ENCODE measurements around the gene FHOD3. TPM values are rescaled to one million over a fixed set of nuclear protein-coding genes. Genes with fewer than 3 reads are reported as not detected.

The FHOD3 gene
- total RNA-seq, 1 experiment from 2014 or later = 5.0 TPM

DNA sequence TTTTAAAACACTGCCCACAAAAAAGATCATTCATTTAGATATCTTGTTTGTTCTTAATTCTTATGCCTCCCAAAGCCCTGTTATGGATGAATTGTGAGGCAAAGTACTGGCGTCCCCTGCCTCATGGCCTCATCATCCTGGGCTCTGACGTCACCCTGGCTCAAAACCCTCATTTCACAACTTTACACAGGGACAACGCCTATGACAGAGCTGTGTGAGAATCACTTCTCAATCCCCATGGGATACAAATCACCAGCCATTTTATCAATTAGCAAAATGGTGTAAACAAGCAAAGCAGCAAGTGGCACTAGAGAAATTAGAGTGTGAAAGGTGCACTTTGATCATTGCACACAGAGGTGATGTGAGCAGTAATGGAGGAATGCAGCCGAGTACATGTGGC is 16.6 kb downstream of the FHOD3 start:
- ChIA-PET POLR2A (interaction anchor here (1.1 to 2.1 kb wide), 5 partner anchors 10 to 247 kb away, joined by 3 to 11 read pairs (median 5); partner anchors contain the start of genes FHOD3 and RPRD1A), CTCF (interaction anchor here (0.8 to 1.6 kb wide), 3 partner anchors 17 to 218 kb away, joined by 3 to 4 read pairs (median 3); no protein-coding TSS in a partner anchor)
- H3K36me3 Mint-ChIP-seq (ENCODE audit: insufficient read depth, unreplicated experiment) = no peaks in the 10 kb centered on the region
- intact Hi-C loops (cut with micrococcal nuclease) = no loop called here
- no peak overlapping the region for H3K4me3 Mint-ChIP-seq (ENCODE audit: unreplicated experiment)
- H3K9me3 Mint-ChIP-seq (ENCODE audit: unreplicated experiment) = peaks cover 4% of the 10 kb centered on the region
- DNase-seq (ENCODE audit: unreplicated experiment) = peak; percentile 79
- H3K27me3 Mint-ChIP-seq (ENCODE audit: insufficient read depth, unreplicated experiment) = no peaks in the 10 kb centered on the region
- peaks cover 53% of the 10 kb centered on the region for H3K4me1 Mint-ChIP-seq (ENCODE audit: insufficient read depth, unreplicated experiment)
- TF ChIP-seq, protein P1, sequence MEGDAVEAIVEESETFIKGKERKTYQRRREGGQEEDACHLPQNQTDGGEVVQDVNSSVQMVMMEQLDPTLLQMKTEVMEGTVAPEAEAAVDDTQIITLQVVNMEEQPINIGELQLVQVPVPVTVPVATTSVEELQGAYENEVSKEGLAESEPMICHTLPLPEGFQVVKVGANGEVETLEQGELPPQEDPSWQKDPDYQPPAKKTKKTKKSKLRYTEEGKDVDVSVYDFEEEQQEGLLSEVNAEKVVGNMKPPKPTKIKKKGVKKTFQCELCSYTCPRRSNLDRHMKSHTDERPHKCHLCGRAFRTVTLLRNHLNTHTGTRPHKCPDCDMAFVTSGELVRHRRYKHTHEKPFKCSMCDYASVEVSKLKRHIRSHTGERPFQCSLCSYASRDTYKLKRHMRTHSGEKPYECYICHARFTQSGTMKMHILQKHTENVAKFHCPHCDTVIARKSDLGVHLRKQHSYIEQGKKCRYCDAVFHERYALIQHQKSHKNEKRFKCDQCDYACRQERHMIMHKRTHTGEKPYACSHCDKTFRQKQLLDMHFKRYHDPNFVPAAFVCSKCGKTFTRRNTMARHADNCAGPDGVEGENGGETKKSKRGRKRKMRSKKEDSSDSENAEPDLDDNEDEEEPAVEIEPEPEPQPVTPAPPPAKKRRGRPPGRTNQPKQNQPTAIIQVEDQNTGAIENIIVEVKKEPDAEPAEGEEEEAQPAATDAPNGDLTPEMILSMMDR (IDR thresholded peaks at IDR 0.05; ENCODE audit: unreplicated experiment) = no peak
- peak overlapping the region; percentile 81 for H3K27ac Mint-ChIP-seq (ENCODE audit: low read depth, unreplicated experiment)
- no TSS peak for BruUV-seq (replicated peaks)

DNA sequence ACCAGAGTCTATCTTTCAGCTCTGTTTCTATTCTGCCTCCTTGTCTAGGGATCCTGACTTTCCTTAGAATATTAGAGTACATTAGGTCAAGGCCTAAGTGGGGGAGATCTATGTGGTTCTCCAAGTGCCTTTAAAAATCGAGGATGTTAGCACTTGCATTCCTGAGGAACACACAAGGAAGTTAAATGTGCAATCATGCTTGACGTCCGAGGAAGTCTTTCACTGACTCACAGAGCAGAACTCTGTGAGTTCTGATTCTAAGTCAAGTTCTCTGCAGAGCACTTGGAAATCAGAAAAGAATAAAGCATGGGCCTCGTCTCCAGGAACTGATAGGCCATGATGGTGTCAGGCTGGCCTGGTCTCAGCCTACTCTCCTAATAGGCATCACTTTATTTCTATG is 17.2 kb downstream of the FHOD3 start:
- H3K4me1 Mint-ChIP-seq (ENCODE audit: insufficient read depth, unreplicated experiment) = peaks cover 47% of the 10 kb centered on the region
- no TSS peak for BruUV-seq (replicated peaks)
- POLR2A ChIA-PET = interaction anchor here (0.6 to 2.1 kb wide), 9 partner anchors 9 to 248 kb away, joined by 3 to 11 read pairs (median 4); partner anchors contain the start of genes FHOD3 and RPRD1A
- peak overlapping the region; percentile 81 for H3K27ac Mint-ChIP-seq (ENCODE audit: low read depth, unreplicated experiment)
- peaks cover 8% of the 10 kb centered on the region for H3K9me3 Mint-ChIP-seq (ENCODE audit: unreplicated experiment)
- no peaks in the 10 kb centered on the region for H3K36me3 Mint-ChIP-seq (ENCODE audit: insufficient read depth, unreplicated experiment)
- no peak overlapping the region for H3K4me3 Mint-ChIP-seq (ENCODE audit: unreplicated experiment)
- TF ChIP-seq, protein P1 (IDR thresholded peaks at IDR 0.05; ENCODE audit: unreplicated experiment) = no peak
- no peaks in the 10 kb centered on the region for H3K27me3 Mint-ChIP-seq (ENCODE audit: insufficient read depth, unreplicated experiment)
- CTCF ChIA-PET = interaction anchor here (0.8 to 1.6 kb wide), 3 partner anchors 18 to 219 kb away, joined by 3 to 4 read pairs (median 3); no protein-coding TSS in a partner anchor
- intact Hi-C loops (cut with micrococcal nuclease) = no loop called here
- peak; percentile 61 for DNase-seq (ENCODE audit: unreplicated experiment)

DNA sequence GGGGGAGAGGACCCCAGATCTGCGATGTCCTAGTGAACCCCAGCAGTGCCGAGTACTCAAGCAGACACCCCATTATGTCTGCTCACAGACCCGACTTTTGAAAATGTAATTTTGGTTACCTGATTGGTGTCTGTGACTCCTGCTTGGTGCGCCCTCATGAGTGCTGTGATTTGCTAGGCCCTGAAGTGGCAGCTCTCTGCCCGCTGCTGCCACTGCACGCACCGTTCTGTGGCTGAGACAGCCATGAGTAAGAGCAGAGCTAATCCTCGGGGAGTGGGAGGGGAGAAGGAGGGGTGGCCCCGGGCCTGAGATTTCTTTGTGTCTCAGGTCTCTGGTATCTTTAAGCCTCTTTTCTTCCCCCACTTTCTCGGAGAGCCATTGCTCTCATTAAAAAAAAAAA is 18.2 kb downstream of the FHOD3 start:
- BruUV-seq (replicated peaks) = no TSS peak

DNA sequence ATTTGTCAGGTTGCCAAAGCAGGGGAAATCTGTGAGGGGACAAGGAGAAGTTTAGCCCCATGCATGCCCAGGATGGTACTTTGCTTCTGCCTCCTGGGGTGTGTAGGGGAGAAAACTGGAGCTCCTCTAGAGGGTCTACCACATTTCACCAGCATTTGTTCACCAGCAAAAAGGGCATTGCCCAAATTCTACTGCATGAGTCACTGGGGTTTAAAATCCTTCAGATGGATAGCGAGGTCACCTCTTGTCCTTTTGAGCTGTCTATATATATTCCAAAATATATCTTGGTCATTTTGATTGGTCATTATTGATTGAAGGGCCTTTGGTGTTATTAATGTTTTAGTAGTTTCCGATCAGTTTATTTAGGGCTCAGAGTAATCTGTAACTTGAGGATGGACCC is 18.7 kb downstream of the FHOD3 start:
- H3K4me1 Mint-ChIP-seq (ENCODE audit: insufficient read depth, unreplicated experiment) = peaks cover 39% of the 10 kb centered on the region
- H3K4me3 Mint-ChIP-seq (ENCODE audit: unreplicated experiment) = no peak overlapping the region
- ChIA-PET CTCF (interaction anchor here (0.6 to 1.2 kb wide), 3 partner anchors 11 to 376 kb away, joined by 3 read pairs; no protein-coding TSS in a partner anchor), POLR2A (interaction anchor here (0.6 to 2.1 kb wide), 11 partner anchors 7 to 1448 kb away, joined by 3 to 11 read pairs (median 4); partner anchors contain the start of genes FHOD3 and RPRD1A)
- peak; percentile 42 for DNase-seq (ENCODE audit: unreplicated experiment)
- TF ChIP-seq, protein P1 (IDR thresholded peaks at IDR 0.05; ENCODE audit: unreplicated experiment) = no peak
- H3K9me3 Mint-ChIP-seq (ENCODE audit: unreplicated experiment) = peaks cover 8% of the 10 kb centered on the region
- H3K27me3 Mint-ChIP-seq (ENCODE audit: insufficient read depth, unreplicated experiment) = no peaks in the 10 kb centered on the region
- no peaks in the 10 kb centered on the region for H3K36me3 Mint-ChIP-seq (ENCODE audit: insufficient read depth, unreplicated experiment)
- peak overlapping the region; percentile 81 for H3K27ac Mint-ChIP-seq (ENCODE audit: low read depth, unreplicated experiment)
- no TSS peak for BruUV-seq (replicated peaks)
- intact Hi-C loops (cut with micrococcal nuclease) = no loop called here

More for the DNA sequence above, 18.2 kb downstream of the FHOD3 start:
- peaks cover 39% of the 10 kb centered on the region for H3K4me1 Mint-ChIP-seq (ENCODE audit: insufficient read depth, unreplicated experiment)
- DNase-seq (ENCODE audit: unreplicated experiment) = peak; percentile 81
- intact Hi-C loops (cut with micrococcal nuclease) = no loop called here
- ChIA-PET CTCF (interaction anchor here (0.6 to 1.6 kb wide), 4 partner anchors 12 to 377 kb away, joined by 3 to 4 read pairs (median 3); no protein-coding TSS in a partner anchor), POLR2A (interaction anchor here (0.6 to 2.1 kb wide), 12 partner anchors 8 to 1448 kb away, joined by 3 to 11 read pairs (median 4); partner anchors contain the start of genes FHOD3 and RPRD1A)
- peaks cover 8% of the 10 kb centered on the region for H3K9me3 Mint-ChIP-seq (ENCODE audit: unreplicated experiment)
- no peak overlapping the region for H3K4me3 Mint-ChIP-seq (ENCODE audit: unreplicated experiment)
- no peaks in the 10 kb centered on the region for H3K27me3 Mint-ChIP-seq (ENCODE audit: insufficient read depth, unreplicated experiment)
- TF ChIP-seq, protein P1 (IDR thresholded peaks at IDR 0.05; ENCODE audit: unreplicated experiment) = no peak
- no peaks in the 10 kb centered on the region for H3K36me3 Mint-ChIP-seq (ENCODE audit: insufficient read depth, unreplicated experiment)
- peak overlapping the region; percentile 81 for H3K27ac Mint-ChIP-seq (ENCODE audit: low read depth, unreplicated experiment)
